ENCODE results near the gene MAEA.

Gene MAEA

GRCh38 chr4:1289207-1290164 lies at the start of gene MAEA:
Gene MAEA, plus strand, starts transcription at chr4:1289891. Its CDS starts 23 bp downstream, at chr4:1289914.
- DNase-seq (ENCODE audit: low spot score), result peak; percentile 100
- in situ Hi-C loops (cut with MboI; ENCODE audit: low pct_unique_long_range_greater_than_20kb, low sequenced_read_pairs, unreplicated experiment), result no loop called here

GRCh38 chr4:1239950-1240307 lies 49.8 kb upstream of the MAEA start:
- TF ChIP-seq CTCF (IDR thresholded peaks at IDR 0.05; ENCODE audit: extremely low read depth, insufficient read depth, missing control alignments), result no peak
- DNase-seq (ENCODE audit: low spot score), result no peak
- in situ Hi-C loops (cut with MboI; ENCODE audit: low pct_unique_long_range_greater_than_20kb, low sequenced_read_pairs, unreplicated experiment), result no loop called here

More at GRCh38 chr4:1289207-1290164, at the start of gene MAEA:
- no peak for TF ChIP-seq CTCF (IDR thresholded peaks at IDR 0.05; ENCODE audit: extremely low read depth, insufficient read depth, missing control alignments)

- no peak for DNase-seq (ENCODE audit: low spot score)
- no peak for TF ChIP-seq CTCF (IDR thresholded peaks at IDR 0.05; ENCODE audit: extremely low read depth, insufficient read depth, missing control alignments)
- in situ Hi-C loops (cut with MboI; ENCODE audit: low pct_unique_long_range_greater_than_20kb, low sequenced_read_pairs, unreplicated experiment), result no loop called here
Measured at GRCh38 chr4:1240721-1241465, 48.8 kb upstream of the MAEA start.

DNA sequence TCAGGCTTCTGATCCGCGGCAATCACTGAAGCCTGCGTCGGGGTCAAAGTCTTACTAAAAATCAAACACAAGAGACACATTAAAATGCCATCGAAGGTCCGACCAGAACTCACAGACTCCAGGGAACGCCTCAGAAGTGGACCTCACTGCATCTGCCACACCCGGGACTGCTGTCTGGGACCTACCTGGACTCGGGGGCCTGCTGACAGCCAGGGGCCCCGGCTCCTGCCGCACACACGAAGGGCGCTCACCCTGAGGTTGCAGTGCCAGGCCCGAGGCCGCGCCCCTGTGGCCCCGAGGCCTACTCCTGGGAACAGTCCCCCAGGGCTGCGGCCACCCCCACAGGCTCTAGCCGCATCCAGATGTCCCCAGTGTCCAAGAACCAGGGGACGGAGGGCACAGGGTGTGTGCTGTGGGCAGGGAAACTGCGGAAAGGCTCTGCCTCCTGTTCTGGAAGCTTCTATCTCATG lies 48.2 kb upstream of the MAEA start:
- no peak for TF ChIP-seq CTCF (IDR thresholded peaks at IDR 0.05; ENCODE audit: extremely low read depth, insufficient read depth, missing control alignments)
- peak; percentile 32 for DNase-seq (ENCODE audit: low spot score)
- in situ Hi-C loops (cut with MboI; ENCODE audit: low pct_unique_long_range_greater_than_20kb, low sequenced_read_pairs, unreplicated experiment), result no loop called here

GRCh38 chr4:1241936-1242505 lies 47.7 kb upstream of the MAEA start:
- in situ Hi-C loops (cut with MboI; ENCODE audit: low pct_unique_long_range_greater_than_20kb, low sequenced_read_pairs, unreplicated experiment), result no loop called here
- peak; percentile 26 for DNase-seq (ENCODE audit: low spot score)
- no peak for TF ChIP-seq CTCF (IDR thresholded peaks at IDR 0.05; ENCODE audit: extremely low read depth, insufficient read depth, missing control alignments)

All from GM13977 (cell line).